OCI-LY7 (cell line): ENCODE results near the gene CHAF1A.

Experiments
- CTCF ChIP-seq: fragments of 200-600 bp; sonication (generic); conservative IDR thresholded peaks from 2 replicates; pipeline ENCODE4 v1.5.1; 2014; ENCODE audit warnings: mild to moderate bottlenecking, antibody characterized with exemption, low read length, moderate library complexity, mixed read lengths
- EZH2phosphoT487 ChIP-seq: fragments of 200-600 bp; sonication (generic); IDR thresholded peaks from 2 replicates; pipeline ENCODE4 v1.6.1; 2018; ENCODE audit warnings: low read depth, borderline replicate concordance, mild to moderate bottlenecking, mixed run types, antibody characterized with exemption, low read length, moderate library complexity, mixed read lengths

DNA sequence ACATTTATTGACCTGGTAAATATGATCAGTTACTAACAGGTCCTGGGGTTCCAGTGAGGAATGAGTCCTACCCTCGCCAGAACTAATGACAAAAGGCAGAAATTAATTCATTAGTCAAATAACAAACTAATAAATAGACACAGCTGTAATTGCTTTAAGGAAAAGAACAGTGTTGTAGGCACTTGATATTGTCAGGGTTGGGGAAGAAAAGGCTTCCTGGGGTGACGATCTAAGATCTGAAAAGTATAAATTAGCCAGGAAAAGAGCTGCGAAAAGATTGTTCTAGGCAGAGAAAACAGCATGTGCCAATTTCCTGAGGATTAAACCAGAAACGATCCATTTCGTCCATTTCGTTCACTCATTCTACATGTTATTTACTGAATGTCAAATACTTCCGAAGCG, 670 bp upstream of the CHAF1A start:
- no peak for TF ChIP-seq CTCF
- no peak for TF ChIP-seq EZH2phosphoT487
